K562 (cell line): ENCODE measurements around the gene ZBTB16. TPM values are rescaled to one million over a fixed set of nuclear protein-coding genes. Genes with fewer than 3 reads are reported as not detected.

Source experiments
- ATAC-seq: fragments of 200-7000 bp; cut with Tn5 transposase; 3 replicates; pipeline ENCODE4 v1.9.1; 2020; ENCODE audit warnings: moderate library complexity
- BruUV-seq: library from RNA; stranded (reverse); fragments of 400-500 nt; replicated peaks from 2 replicates; lab custom pipeline; 2021; lab: Mats Ljungman, UMichigan
- CTCF ChIA-PET: fragments of 300-600 bp; formaldehyde crosslinking; extraction: SDS; loops from one replicate; lab custom pipeline; 2021; ENCODE audit warnings: low intra/inter-chr PET ratio; lab: Yijun Ruan, JAX
- POLR2A ChIA-PET: fragments of 300-600, 350-650 bp; sonication (Branson Sonifier 250); formaldehyde crosslinking; extraction: SDS; loops from one replicate; lab custom pipeline; 2021; ENCODE audit warnings: antibody characterized with exemption, inconsistent platforms; lab: Yijun Ruan, JAX
- DNase-seq, 4 experiments: peaks; one replicate each; pipeline versions ENCODE4 v3.0.0 to v3.0.0-alpha.2; 2011 to 2018; ENCODE audit warnings: low spot score in 3 of 4, mixed read lengths in 3 of 4; ENCODE audit errors: extremely low read depth in 1 of 4
- FAIRE-seq: peaks from 2 replicates; lab custom pipeline; 2011; peaks lifted over from hg19 to GRCh38; lab: Jason Lieb, UNC
- H2AFZ ChIP-seq: 2 replicates; pipeline ENCODE4 v1.6.0; 2011; ENCODE audit warnings: low read depth, low read length, control low read depth, inconsistent platforms
- H3K27ac ChIP-seq: fragments of 200-600 bp; 3 replicates; pipeline ENCODE4 v1.8.0; 2011; ENCODE audit warnings: low read depth, mild to moderate bottlenecking, control low read depth, inconsistent platforms, low read length, moderate library complexity, mixed read lengths; ENCODE audit errors: extremely low read depth
- H3K27me3 ChIP-seq, 2 experiments: fragments of 300-600 bp in 1 of 2; 2 replicates in 1 of 2; 3 replicates in 1 of 2; pipeline versions ENCODE4 v1.6.0 to v1.8.0; 2011; ENCODE audit warnings: inconsistent platforms in 2 of 2, low read length in 2 of 2, mild to moderate bottlenecking in 1 of 2, mixed read lengths in 1 of 2, moderate library complexity in 1 of 2; ENCODE audit not compliant: control insufficient read depth in 2 of 2, insufficient read depth in 2 of 2
- H3K36me3 ChIP-seq: fragments of 300-600 bp; 3 replicates; pipeline ENCODE4 v1.8.0; 2011; ENCODE audit warnings: mild to moderate bottlenecking, low read length, inconsistent platforms; ENCODE audit not compliant: control insufficient read depth, insufficient read depth
- H3K4me1 ChIP-seq, 2 experiments: fragments of 200-600 bp in 1 of 2; replicated peaks in 1 of 2; 2 replicates in 1 of 2; 3 replicates in 1 of 2; pipeline versions ENCODE4 v1.5.1 to v1.8.0; 2011; ENCODE audit warnings: inconsistent platforms in 2 of 2, low read length in 2 of 2, mild to moderate bottlenecking in 1 of 2, mixed read lengths in 1 of 2, moderate library complexity in 1 of 2; ENCODE audit not compliant: control insufficient read depth in 2 of 2, insufficient read depth in 2 of 2
- H3K4me2 ChIP-seq: 2 replicates; pipeline ENCODE4 v1.6.1; 2011; ENCODE audit warnings: low read length, control low read depth, inconsistent platforms, mixed read lengths; ENCODE audit not compliant: insufficient read depth
- H3K4me3 ChIP-seq: fragments of 200-600 bp; sonication (generic), shearing (Covaris generic); 2 replicates; pipeline ENCODE4 v1.5.1; 2016; ENCODE audit warnings: control low read depth, inconsistent platforms
- H3K79me2 ChIP-seq: fragments of 200-600 bp; 3 replicates; pipeline ENCODE4 v1.8.0; 2011; ENCODE audit warnings: low read length, inconsistent platforms; ENCODE audit not compliant: control insufficient read depth, insufficient read depth
- H3K9ac ChIP-seq, 2 experiments: 2 replicates each; pipeline versions ENCODE4 v1.6.0 to v1.6.1; 2011; ENCODE audit warnings: low read depth in 2 of 2, low read length in 2 of 2, control low read depth in 1 of 2, inconsistent platforms in 1 of 2, mild to moderate bottlenecking in 1 of 2, mixed read lengths in 1 of 2; ENCODE audit not compliant: insufficient read depth in 1 of 2
- H3K9me1 ChIP-seq: one replicate; pipeline ENCODE4 v1.6.0; 2011; ENCODE audit warnings: inconsistent platforms, mild to moderate bottlenecking, low read length, moderate library complexity; ENCODE audit not compliant: control insufficient read depth, insufficient read depth
- H3K9me3 ChIP-seq: replicated peaks from 2 replicates; pipeline ENCODE4 v1.5.1; 2011; ENCODE audit warnings: low read depth, low read length, inconsistent platforms; ENCODE audit not compliant: control insufficient read depth, insufficient read depth
- H4K20me1 ChIP-seq: replicated peaks from 2 replicates; pipeline ENCODE4 v1.6.1; 2011; ENCODE audit warnings: low read length, inconsistent platforms, mixed read lengths; ENCODE audit not compliant: control insufficient read depth, insufficient read depth
- CEBPB ChIP-seq: fragments of 450-650 bp; IDR thresholded peaks from 2 replicates; pipeline ENCODE4 v1.6.1; 2016; ENCODE audit warnings: missing genetic modification characterization, missing compliant biosample characterization
- SMARCA4 ChIP-seq: fragments of 450-650 bp; IDR thresholded peaks from 2 replicates; pipeline ENCODE4 v1.6.1; 2016
- SMARCE1 ChIP-seq: fragments of 450-650 bp; IDR thresholded peaks from 2 replicates; pipeline ENCODE4 v1.7.1; 2016; ENCODE audit warnings: mild to moderate bottlenecking
- SP1 ChIP-seq: sonication (generic); formaldehyde crosslinking; IDR thresholded peaks from 2 replicates; pipeline ENCODE4 v1.8.1; 2022; ENCODE audit warnings: mild to moderate bottlenecking, missing genetic modification reagents
- SRSF1 ChIP-seq: fragments of 200-400 bp; formaldehyde crosslinking; IDR thresholded peaks from 2 replicates; pipeline ENCODE4 v1.6.1; 2017; ENCODE audit warnings: mild to moderate bottlenecking, low read depth, low read length, moderate library complexity
- TRIM24 ChIP-seq, 2 experiments: fragments of 450-650 bp; IDR thresholded peaks; 2 replicates each; pipeline ENCODE4 v1.6.1; 2016
- ZNF639 ChIP-seq, 2 experiments: fragments of 200-800 bp in 1 of 2; sonication (Bioruptor generic) in 1 of 2; sonication (generic) in 1 of 2; formaldehyde crosslinking in 1 of 2; IDR thresholded peaks in 1 of 2; conservative IDR thresholded peaks in 1 of 2; 2 replicates each; pipeline versions ENCODE4 v1.5.0 to v1.6.1; 2016 to 2020; ENCODE audit warnings: missing compliant biosample characterization in 1 of 2, missing genetic modification characterization in 1 of 2, missing genetic modification reagents in 1 of 2
- whole genome bisulfite sequencing: fragments of 100-300 bp; shearing (Covaris generic); methylation state at CpG from one replicate; pipeline ENCODE4 v1.1.6; 2016; ENCODE audit warnings: low coverage, mixed read lengths; ENCODE audit not compliant: insufficient coverage; ENCODE audit errors: missing lambda C conversion rate; 5-methylcytosine and 5-hydroxymethylcytosine counted together
- in situ Hi-C: fragments of 300-500 bp; cut with MboI; formaldehyde crosslinking; loops from 4 replicates; pipeline ENCODE4 v1.15.0; 2018; ENCODE audit warnings: inconsistent platforms, mixed read lengths
- intact Hi-C: fragments of 100-400 bp; cut with micrococcal nuclease; formaldehyde crosslinking; loops from 2 replicates; pipeline ENCODE4 v1.14.2; 2022
- polyA plus RNA-seq, 8 experiments: library from polyadenylated mRNA; depleted of rRNA in 4 of 8; stranded (reverse) in 5 of 8; unstranded in 3 of 8; fragments of >200 nt; fragmentation: Nextera tagmentation in 2 of 8; fragmentation: Illumina TruSeq in 1 of 8; extraction: Ambion mirVana in 2 of 8; extraction: Trizol in 1 of 8; gene quantifications; 2 replicates each; pipeline versions ENCODE4 v1.2.1 to v1.2.3, GENCODE V29; 2011 to 2014; ENCODE audit warnings: inconsistent platforms in 1 of 8, missing spikeins in 1 of 8
- total RNA-seq, 7 experiments: library from RNA; depleted of rRNA in 6 of 7; stranded (reverse); fragments of >200 nt in 6 of 7; fragmentation: Illumina TruSeq in 2 of 7; extraction: Trizol in 2 of 7; gene quantifications; 2 replicates each; pipeline versions ENCODE4 v1.2.1 to v1.2.3, GENCODE V29; 2011 to 2021; ENCODE audit warnings: low replicate concordance in 1 of 7
- TF ChIP-seq, protein P1 (sequence below): fragments of 250-450 bp; sonication (Bioruptor Pico); IDR thresholded peaks from 2 replicates; pipeline ENCODE4 v1.5.0; 2022; ENCODE audit warnings: mild to moderate bottlenecking

ZBTB16 gene
- total and polyA plus RNA-seq, 9 of the 15 experiments (the other 6 are each of a cell fraction or from before 2014, with no cell fraction given), result 0.06 to 0.40 (median 0.24) TPM; not detected in 4

DNA sequence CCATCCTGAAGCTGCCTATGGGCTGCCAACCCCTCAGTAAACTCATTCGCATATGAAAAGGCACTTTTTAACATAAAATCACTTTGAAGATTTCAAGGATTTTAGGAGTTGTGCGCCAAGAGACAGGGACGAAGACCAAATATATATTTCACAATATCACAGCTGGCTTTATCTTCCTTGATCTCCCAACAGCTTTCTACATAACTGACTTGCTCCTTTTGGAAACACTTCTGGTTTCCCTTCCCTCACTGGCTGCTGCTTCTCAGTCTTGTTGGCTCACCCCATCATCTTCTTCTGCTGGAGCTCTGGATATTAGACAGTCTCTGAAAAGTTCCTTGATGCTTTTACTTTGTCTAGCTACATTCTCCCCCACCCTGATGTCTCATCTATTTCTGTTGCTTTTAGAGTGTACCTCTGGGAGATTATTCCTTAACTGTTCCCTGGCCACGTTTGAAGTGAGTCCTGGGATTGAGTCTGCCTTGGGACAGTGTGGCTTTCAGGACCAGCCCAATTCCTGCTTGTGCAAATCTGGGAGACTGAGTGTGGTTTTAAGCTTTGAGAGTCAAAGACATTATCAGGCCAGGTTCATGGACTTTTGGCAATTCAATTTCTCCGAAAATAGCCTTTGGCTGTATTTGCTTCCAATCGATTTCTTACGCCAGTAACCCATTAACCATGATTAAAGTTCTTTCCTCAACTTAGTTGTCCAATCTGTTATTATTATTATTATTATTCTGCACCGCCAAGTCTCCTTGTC, 205.8 kb downstream of the ZBTB16 start:
- Histone ChIP-seq H3K36me3 (no peaks in the 10 kb centered on the region), H3K27me3 (peaks cover 0 to 5% of the 10 kb centered on the region in 2 experiments; a peak in 3 of 5 replicates), H3K27ac (no peak overlapping the region), H3K9me3 (no peaks in the 10 kb centered on the region), H3K79me2 (no peaks in the 10 kb centered on the region), H3K9ac (no peak overlapping the region), H3K4me3 (no peak overlapping the region), H3K4me2 (no peak overlapping the region)
- intact Hi-C loops, result loop anchor here (10.0 kb wide), 1 partner anchor 670 kb away; no protein-coding TSS in a partner anchor
- no peak for ATAC-seq
- no TSS peak for BruUV-seq
- ChIA-PET CTCF (no interaction called here), POLR2A (interaction anchor here (0.7 kb wide), 1 partner anchor 17 kb away, joined by 3 read pairs; no protein-coding TSS in a partner anchor)
- no peak for DNase-seq
- in situ Hi-C loops, result loop anchor here (10.0 to 25.0 kb wide), 2 partner anchors 250 to 953 kb away; partner anchors contain the start of gene TTC12
- no peak for TF ChIP-seq SMARCA4
- no peak for TF ChIP-seq ZNF639 (CRISPR knock-in tag; conservative IDR thresholded peaks at IDR 0.05 in 1 of 2, IDR thresholded peaks at IDR 0.05 in 1 of 2)
- no peak for TF ChIP-seq SMARCE1
- TF ChIP-seq SRSF1, result no peak
- peak; percentile 81 for TF ChIP-seq CEBPB (tag)
- TF ChIP-seq SP1 (CRISPR knock-in tag), result no peak
- TF ChIP-seq, protein P1, sequence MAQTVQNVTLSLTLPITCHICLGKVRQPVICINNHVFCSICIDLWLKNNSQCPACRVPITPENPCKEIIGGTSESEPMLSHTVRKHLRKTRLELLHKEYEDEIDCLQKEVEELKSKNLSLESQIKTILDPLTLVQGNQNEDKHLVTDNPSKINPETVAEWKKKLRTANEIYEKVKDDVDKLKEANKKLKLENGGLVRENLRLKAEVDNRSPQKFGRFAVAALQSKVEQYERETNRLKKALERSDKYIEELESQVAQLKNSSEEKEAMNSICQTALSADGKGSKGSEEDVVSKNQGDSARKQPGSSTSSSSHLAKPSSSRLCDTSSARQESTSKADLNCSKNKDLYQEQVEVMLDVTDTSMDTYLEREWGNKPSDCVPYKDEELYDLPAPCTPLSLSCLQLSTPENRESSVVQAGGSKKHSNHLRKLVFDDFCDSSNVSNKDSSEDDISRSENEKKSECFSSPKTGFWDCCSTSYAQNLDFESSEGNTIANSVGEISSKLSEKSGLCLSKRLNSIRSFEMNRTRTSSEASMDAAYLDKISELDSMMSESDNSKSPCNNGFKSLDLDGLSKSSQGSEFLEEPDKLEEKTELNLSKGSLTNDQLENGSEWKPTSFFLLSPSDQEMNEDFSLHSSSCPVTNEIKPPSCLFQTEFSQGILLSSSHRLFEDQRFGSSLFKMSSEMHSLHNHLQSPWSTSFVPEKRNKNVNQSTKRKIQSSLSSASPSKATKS, result no peak
- TF ChIP-seq TRIM24 (IDR thresholded peaks at IDR 0.05), result no peak
- TF ChIP-seq, all 486 proteins: peak for 1
- no peak for FAIRE-seq
- Histone ChIP-seq H3K4me1 (peaks cover 0 to 12% of the 10 kb centered on the region in 2 experiments; a peak in 2 of 5 replicates), H4K20me1 (no peaks in the 10 kb centered on the region), H2AFZ (no peak overlapping the region), H3K9me1 (no peaks in the 10 kb centered on the region)
- 9% methylated on average over 8 of the region's 8 CpGs for WGBS
